CD4-positive, alpha-beta T cell treated with Interleukin-10 for 1 hour (primary cell): ENCODE measurements around the gene HELZ2.

ENCODE experiments used
- DNase-seq: peaks from one replicate; pipeline ENCODE4 v3.0.0-alpha.2; 2020

Gene HELZ2

GRCh38 chr20:63536997-63537524 is 37.0 kb downstream of the HELZ2 start, which contains the start of gene PTK6:
PTK6 (minus strand) TSS chr20:63537376; CDS start chr20:63537314, 62 bp downstream.
- DNase-seq = no peak

DNA sequence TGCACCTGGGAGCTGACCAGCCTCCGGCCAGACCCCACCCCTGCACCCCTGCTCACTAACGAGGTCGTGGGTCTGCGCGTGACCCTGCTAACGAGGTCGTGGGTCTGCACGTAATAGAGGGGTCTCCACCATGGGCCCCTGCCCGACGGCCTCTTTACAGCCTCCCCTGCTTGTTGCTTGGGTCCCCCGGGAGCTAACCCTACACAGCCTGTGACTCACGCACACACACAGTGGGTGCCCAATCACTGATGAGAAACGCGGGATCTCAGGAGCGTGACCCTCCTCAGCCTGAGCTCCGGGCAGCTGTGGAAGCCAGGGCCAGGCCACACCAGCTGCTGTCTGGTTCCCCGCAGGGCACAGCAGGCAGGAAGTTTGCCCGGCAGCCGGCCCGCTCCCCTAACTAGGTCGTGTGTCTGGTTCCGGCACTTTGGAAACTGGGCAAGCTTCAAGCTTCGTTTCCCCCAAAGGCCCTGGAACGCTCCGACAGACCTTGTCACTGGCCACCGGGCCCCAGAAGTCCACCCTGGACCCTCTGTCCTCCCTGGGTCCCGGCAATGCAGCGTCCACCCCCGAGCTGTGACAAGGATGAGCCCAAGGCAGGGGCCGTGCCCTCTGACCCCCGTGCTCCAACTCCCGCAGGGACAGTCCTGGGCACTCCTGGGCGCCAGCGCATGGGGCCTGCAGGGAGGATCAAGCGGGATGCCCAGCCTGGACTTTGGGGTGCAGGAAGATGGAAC is 37.6 kb downstream of the HELZ2 start:
- no peak for DNase-seq

- no peak for DNase-seq
Measured at GRCh38 chr20:63534831-63535651, 39.0 kb downstream of the HELZ2 start.

- no peak for DNase-seq
Measured at GRCh38 chr20:63534427-63534830, 39.6 kb downstream of the HELZ2 start.

DNA sequence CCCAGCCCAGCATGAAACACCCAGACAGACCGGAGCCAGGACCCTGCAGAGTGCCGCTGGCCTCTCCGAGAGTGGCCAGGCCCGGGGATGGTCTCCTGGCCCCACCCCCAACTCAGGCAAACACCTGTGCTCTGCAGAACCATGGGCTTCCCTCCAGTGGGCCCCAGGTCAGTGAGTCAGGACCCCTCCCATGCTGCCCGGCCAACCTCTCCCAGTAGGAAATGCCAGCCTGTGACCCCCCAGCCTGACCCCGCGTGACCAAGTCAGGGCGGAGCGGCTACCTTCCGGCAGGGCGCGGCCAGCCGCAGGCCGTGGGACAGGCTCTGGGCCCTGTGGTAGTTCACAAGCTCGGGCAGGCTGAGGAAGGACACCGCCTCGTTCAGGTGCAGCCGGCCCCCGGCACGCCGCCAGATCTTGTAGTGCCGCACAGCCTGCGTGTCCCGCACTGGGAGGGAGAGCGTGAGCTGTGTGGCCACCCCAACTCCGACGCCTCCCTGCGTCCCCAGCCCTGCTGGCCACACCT is 40.1 kb downstream of the HELZ2 start:
- DNase-seq = no peak

GRCh38 chr20:63533388-63533787 is 40.7 kb downstream of the HELZ2 start:
- no peak for DNase-seq

DNA sequence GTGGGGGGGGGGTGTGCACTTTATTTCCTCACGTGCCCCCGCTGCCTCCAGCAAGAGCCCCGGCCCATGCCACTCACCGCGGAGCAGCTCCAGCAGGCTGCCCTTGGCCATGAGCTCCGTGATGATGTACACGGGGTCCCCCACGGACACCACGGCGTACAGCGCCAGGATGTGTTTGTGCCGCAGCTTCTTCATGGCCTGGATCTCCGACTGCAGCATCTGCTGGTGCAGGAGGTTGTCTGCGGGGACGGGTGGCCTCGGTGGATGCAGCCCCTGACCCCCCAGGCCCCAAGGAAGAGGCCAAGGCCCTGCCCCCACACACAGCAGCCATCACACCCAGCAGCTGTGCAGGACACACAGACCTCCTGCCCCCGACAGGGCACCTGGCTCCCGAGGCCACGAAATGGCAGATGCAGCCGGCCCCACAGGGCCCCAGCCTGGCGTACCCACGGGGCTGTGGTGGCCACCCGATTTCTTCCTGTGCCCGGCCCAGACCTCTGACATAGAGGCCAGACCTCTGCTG is 41.5 kb downstream of the HELZ2 start:
- no peak for DNase-seq

DNA sequence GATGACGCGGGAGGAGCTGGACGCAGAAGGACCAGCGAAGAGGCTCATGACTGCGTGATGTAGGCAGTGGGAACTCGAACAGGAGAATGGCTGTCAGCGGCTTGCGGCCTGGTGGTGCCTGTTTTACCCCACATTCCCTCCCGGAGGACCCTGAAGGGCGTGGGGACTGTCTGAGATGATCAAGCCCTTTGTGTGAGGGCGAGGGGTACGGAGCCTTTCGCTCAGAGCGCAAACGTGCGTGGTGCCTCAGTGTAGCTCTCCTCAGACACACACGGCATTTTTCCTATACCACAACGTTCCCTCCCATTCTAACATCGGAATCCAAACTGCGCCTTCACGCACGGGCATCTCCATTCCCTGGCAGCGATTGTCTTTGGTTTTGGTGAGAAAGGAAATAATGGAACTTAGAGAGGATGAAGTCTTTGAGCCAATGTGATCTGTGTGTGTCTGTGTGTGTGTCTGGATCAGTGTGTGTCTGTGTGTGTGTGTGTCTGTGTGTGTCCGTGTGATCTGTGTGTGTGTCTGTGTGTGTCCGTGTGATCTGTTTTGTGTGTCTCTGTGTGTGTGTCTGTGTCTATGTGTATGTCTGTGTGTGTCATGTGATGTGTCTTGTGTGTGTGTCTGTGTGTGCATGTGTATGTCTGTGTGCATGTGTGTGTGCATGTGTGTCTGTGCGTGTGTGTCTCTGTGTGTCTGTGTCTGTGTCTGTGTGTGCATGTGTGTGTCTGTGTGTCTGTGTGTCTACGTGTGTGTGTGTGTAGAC is 42.2 kb downstream of the HELZ2 start:
- DNase-seq = no peak

DNA sequence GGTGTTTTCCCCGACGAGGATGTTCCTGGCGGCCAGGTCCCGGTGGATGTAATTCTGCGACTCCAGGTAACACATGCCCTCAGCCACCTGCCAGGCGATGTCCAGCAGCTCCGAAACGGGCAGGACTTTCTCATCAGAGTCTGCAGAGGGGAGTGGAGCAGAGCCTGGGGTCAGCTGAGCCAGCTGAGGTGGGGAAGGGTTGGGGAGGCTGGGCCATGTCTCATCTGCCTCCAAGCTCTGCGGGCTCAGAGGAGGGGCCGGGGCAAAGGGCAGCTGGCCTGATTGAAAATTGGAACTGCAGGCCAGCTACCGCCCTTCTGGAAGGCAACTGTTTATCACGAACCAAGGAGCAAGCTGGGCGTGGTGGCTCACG is 43.3 kb downstream of the HELZ2 start:
- DNase-seq = no peak

- no peak for DNase-seq
Measured at GRCh38 chr20:63529861-63530787, 43.9 kb downstream of the HELZ2 start.

- no peak for DNase-seq
Measured at GRCh38 chr20:63529180-63529860, 44.7 kb downstream of the HELZ2 start.

GRCh38 chr20:63527184-63527583 is 46.9 kb downstream of the HELZ2 start:
- DNase-seq = no peak

GRCh38 chr20:63525971-63526370 is 48.1 kb downstream of the HELZ2 start:
- no peak for DNase-seq

DNA sequence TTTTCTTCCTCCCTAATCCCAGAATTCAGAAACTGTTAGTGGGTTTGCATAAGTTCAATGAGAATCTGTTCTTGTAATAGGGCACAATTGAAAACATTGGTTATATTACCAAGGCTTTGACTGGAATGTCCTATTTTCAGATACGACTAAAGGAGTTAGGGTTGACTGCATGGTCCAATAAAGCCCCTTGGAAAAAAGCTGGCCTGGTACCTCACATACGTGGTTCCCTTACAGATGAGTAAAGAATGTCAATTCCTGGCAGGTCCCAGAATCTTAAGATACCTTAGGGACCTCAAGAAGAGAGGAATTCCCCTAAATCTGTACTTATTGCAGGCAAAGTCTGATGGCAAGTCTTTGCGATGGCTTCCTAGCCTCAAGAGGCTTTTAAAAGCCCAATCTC is 48.9 kb downstream of the HELZ2 start:
- DNase-seq = no peak
